Liver (tissue), 9 donors: ENCODE data around the gene SCNN1B. TPM values are rescaled to one million over a fixed set of nuclear protein-coding genes. Genes with fewer than 3 reads are reported as not detected.

Source experiments
- DNase-seq: peaks from one replicate; pipeline ENCODE4 v3.0.0-alpha.2; 2017; ENCODE audit warnings: low spot score
- H3K27ac ChIP-seq, 2 donors: one replicate each; pipeline ENCODE4 v1.7.0; 2013; ENCODE audit warnings: inconsistent platforms in 2 of 2, low read length in 2 of 2, control low read depth in 1 of 2, low read depth in 1 of 2, mild to moderate bottlenecking in 1 of 2
- H3K27me3 ChIP-seq, 4 donors: one replicate each; pipeline versions ENCODE4 v1.6.1 to v1.7.0; 2013; ENCODE audit warnings: low read length in 3 of 4, inconsistent platforms in 1 of 4, mild to moderate bottlenecking in 1 of 4, moderate library complexity in 1 of 4; ENCODE audit not compliant: control insufficient read depth in 4 of 4, insufficient read depth in 4 of 4
- H3K36me3 ChIP-seq, 4 donors: one replicate each; pipeline versions ENCODE4 v1.6.1 to v1.7.0; 2013; ENCODE audit warnings: low read length in 3 of 4, mild to moderate bottlenecking in 3 of 4, low read depth in 1 of 4, moderate library complexity in 1 of 4; ENCODE audit not compliant: control insufficient read depth in 4 of 4, insufficient read depth in 3 of 4
- H3K4me1 ChIP-seq, 4 donors: one replicate each; pipeline versions ENCODE4 v1.6.1 to v1.7.0; 2013; ENCODE audit warnings: low read length in 3 of 4, mild to moderate bottlenecking in 3 of 4, moderate library complexity in 1 of 4; ENCODE audit not compliant: control insufficient read depth in 4 of 4, insufficient read depth in 4 of 4
- H3K4me3 ChIP-seq, 3 donors: one replicate each; pipeline versions ENCODE4 v1.6.1 to v1.7.0; 2013; ENCODE audit warnings: low read length in 3 of 3, control low read depth in 1 of 3, low read depth in 1 of 3, mild to moderate bottlenecking in 1 of 3
- H3K9ac ChIP-seq, 2 donors: one replicate each; pipeline ENCODE4 v1.7.0; 2013; ENCODE audit warnings: low read length in 2 of 2, mild to moderate bottlenecking in 2 of 2, moderate library complexity in 2 of 2, control low read depth in 1 of 2, low read depth in 1 of 2
- H3K9me3 ChIP-seq, 4 donors: one replicate each; pipeline versions ENCODE4 v1.6.1 to v1.7.0; 2013; ENCODE audit warnings: low read length in 3 of 4; ENCODE audit not compliant: control insufficient read depth in 4 of 4
- EGR1 ChIP-seq, 2 donors: IDR thresholded peaks; 2 replicates each; pipeline ENCODE4 v1.6.1; 2016 to 2018; ENCODE audit warnings: antibody characterized with exemption in 2 of 2, low read depth in 2 of 2
- FOXA1 ChIP-seq: IDR thresholded peaks from 2 replicates; pipeline ENCODE4 v1.6.1; 2016; ENCODE audit warnings: antibody characterized with exemption
- GABPA ChIP-seq, 2 donors: IDR thresholded peaks in 1 of 2; conservative IDR thresholded peaks in 1 of 2; 2 replicates each; pipeline ENCODE4 v1.6.1; 2016; ENCODE audit warnings: antibody characterized with exemption in 2 of 2, mild to moderate bottlenecking in 1 of 2, moderate library complexity in 1 of 2
- HNF4A ChIP-seq, 2 donors: conservative IDR thresholded peaks; 2 replicates each; pipeline ENCODE4 v1.6.1; 2016; ENCODE audit warnings: antibody characterized with exemption in 2 of 2, mild to moderate bottlenecking in 2 of 2
- HNF4G ChIP-seq: IDR thresholded peaks from 2 replicates; pipeline ENCODE4 v1.6.1; 2016; ENCODE audit warnings: antibody characterized with exemption
- JUND ChIP-seq, 2 donors: IDR thresholded peaks; 2 replicates each; pipeline ENCODE4 v1.6.1; 2016; ENCODE audit warnings: antibody characterized with exemption in 2 of 2
- NR2F2 ChIP-seq: IDR thresholded peaks from 2 replicates; pipeline ENCODE4 v1.6.1; 2016; ENCODE audit warnings: antibody characterized with exemption
- RAD21 ChIP-seq, 2 donors: IDR thresholded peaks; 2 replicates each; pipeline ENCODE4 v1.6.1; 2016; ENCODE audit warnings: antibody characterized with exemption in 2 of 2, mild to moderate bottlenecking in 2 of 2
- RXRA ChIP-seq, 2 donors: IDR thresholded peaks; 2 replicates each; pipeline ENCODE4 v1.6.1; 2017 to 2018; ENCODE audit warnings: antibody characterized with exemption in 2 of 2, mild to moderate bottlenecking in 1 of 2
- SP1 ChIP-seq: IDR thresholded peaks from 2 replicates; pipeline ENCODE4 v1.6.1; 2018; ENCODE audit warnings: antibody characterized with exemption, mild to moderate bottlenecking
- TAF1 ChIP-seq: conservative IDR thresholded peaks from 2 replicates; pipeline ENCODE4 v1.6.1; 2016; ENCODE audit warnings: antibody characterized with exemption, mild to moderate bottlenecking
- YY1 ChIP-seq: IDR thresholded peaks from 2 replicates; pipeline ENCODE4 v1.6.1; 2016; ENCODE audit warnings: antibody characterized with exemption, mild to moderate bottlenecking
- WGBS: extraction: QIAGEN DNeasy Blood & Tissue Kit; methylation state at CpG from one replicate; pipeline ENCODE4 v1.1.7; 2013; 5-methylcytosine and 5-hydroxymethylcytosine counted together
- polyA plus RNA-seq, 2 donors: library from polyadenylated mRNA; stranded (reverse) in 1 of 2; unstranded in 1 of 2; fragments of 200-250 nt in 1 of 2; fragments of >200 nt in 1 of 2; fragmentation: Nextera tagmentation in 1 of 2; extraction: Ambion mirVana in 1 of 2; gene quantifications; one replicate each; pipeline versions ENCODE4 v1.2.1 to v1.2.3, GENCODE V29; 2013 to 2015
- total RNA-seq, 2 donors: library from RNA; depleted of rRNA; stranded (reverse); fragments of >200 nt; gene quantifications; one replicate each; pipeline ENCODE4 v1.2.3, GENCODE V29; 2014
- TF ChIP-seq, protein P1 (sequence below): fragments of 150-350 bp; IDR thresholded peaks from 2 replicates; pipeline ENCODE4 v1.5.1; 2017; ENCODE audit warnings: improper control_type of control experiment, low read depth, low read length; ENCODE audit not compliant: missing input control
- TF ChIP-seq, protein P2 (sequence below): IDR thresholded peaks from 2 replicates; pipeline ENCODE4 v1.6.1; 2016; ENCODE audit warnings: antibody characterized with exemption
- TF ChIP-seq, protein P3 (sequence below): IDR thresholded peaks from 2 replicates; pipeline ENCODE4 v1.6.1; 2016; ENCODE audit warnings: antibody characterized with exemption, mild to moderate bottlenecking
- donor health status: healthy.
- donor health status: healthy.
- donor health status: healthy.
- donor health status: healthy.
- donor health status: healthy.

The SCNN1B gene
- total and polyA plus RNA-seq, 4 donors, result 0.08 to 0.17 (median 0.14) TPM; not detected in 1

DNA sequence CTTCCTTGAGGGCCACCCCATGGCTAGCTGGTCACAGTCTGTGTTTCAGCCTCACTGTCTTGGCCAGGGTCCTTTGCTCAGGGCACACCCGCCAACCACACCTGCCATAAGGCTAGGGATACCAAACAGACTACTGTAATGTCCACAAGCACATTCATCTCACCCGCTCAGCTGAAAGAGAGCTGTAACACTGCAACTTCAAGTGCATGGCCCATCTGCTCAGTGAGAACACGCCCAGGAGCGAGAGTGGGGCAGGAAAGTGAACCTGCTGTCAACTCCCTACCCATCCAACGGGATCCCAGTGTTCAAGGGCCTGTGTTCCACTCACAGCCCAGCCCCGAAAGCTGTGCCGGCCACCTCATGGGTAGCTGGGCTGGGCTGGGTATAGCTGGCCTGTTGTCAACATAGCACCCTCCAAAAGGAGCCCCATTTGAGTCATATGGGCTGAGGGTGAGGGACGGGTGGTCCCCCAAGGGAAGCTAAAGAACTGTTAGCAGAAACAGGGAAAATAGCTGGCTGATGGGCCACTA lies 55.7 kb downstream of the SCNN1B start:
- no peak for TF ChIP-seq RXRA (IDR thresholded peaks at IDR 0.05)
- no peak for TF ChIP-seq RAD21 (IDR thresholded peaks at IDR 0.05)
- TF ChIP-seq, protein P1, sequence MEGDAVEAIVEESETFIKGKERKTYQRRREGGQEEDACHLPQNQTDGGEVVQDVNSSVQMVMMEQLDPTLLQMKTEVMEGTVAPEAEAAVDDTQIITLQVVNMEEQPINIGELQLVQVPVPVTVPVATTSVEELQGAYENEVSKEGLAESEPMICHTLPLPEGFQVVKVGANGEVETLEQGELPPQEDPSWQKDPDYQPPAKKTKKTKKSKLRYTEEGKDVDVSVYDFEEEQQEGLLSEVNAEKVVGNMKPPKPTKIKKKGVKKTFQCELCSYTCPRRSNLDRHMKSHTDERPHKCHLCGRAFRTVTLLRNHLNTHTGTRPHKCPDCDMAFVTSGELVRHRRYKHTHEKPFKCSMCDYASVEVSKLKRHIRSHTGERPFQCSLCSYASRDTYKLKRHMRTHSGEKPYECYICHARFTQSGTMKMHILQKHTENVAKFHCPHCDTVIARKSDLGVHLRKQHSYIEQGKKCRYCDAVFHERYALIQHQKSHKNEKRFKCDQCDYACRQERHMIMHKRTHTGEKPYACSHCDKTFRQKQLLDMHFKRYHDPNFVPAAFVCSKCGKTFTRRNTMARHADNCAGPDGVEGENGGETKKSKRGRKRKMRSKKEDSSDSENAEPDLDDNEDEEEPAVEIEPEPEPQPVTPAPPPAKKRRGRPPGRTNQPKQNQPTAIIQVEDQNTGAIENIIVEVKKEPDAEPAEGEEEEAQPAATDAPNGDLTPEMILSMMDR, result no peak
- TF ChIP-seq SP1, result no peak
- no peak for TF ChIP-seq YY1
- TF ChIP-seq GABPA (IDR thresholded peaks at IDR 0.05 in 1 of 2, conservative IDR thresholded peaks at IDR 0.05 in 1 of 2), result no peak
- TF ChIP-seq TAF1, result no peak
- no peak for TF ChIP-seq EGR1 (IDR thresholded peaks at IDR 0.05; ENCODE audit: low read depth in 2 of 2)
- TF ChIP-seq, protein P2, sequence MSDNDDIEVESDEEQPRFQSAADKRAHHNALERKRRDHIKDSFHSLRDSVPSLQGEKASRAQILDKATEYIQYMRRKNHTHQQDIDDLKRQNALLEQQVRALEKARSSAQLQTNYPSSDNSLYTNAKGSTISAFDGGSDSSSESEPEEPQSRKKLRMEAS, result no peak
- TF ChIP-seq FOXA1, result no peak
- Histone ChIP-seq H3K4me1 (no peaks in the 10 kb centered on the region), H3K36me3 (no peaks in the 10 kb centered on the region), H3K9me3 (no peaks in the 10 kb centered on the region), H3K27ac (no peak overlapping the region), H3K27me3 (peaks cover 0 to 2% (median 0%) of the 10 kb centered on the region in 4 donors), H3K4me3 (no peak overlapping the region), H3K9ac (no peak overlapping the region)
- 84% methylated on average over 8 of the region's 8 CpGs for WGBS
- DNase-seq, result no peak

DNA sequence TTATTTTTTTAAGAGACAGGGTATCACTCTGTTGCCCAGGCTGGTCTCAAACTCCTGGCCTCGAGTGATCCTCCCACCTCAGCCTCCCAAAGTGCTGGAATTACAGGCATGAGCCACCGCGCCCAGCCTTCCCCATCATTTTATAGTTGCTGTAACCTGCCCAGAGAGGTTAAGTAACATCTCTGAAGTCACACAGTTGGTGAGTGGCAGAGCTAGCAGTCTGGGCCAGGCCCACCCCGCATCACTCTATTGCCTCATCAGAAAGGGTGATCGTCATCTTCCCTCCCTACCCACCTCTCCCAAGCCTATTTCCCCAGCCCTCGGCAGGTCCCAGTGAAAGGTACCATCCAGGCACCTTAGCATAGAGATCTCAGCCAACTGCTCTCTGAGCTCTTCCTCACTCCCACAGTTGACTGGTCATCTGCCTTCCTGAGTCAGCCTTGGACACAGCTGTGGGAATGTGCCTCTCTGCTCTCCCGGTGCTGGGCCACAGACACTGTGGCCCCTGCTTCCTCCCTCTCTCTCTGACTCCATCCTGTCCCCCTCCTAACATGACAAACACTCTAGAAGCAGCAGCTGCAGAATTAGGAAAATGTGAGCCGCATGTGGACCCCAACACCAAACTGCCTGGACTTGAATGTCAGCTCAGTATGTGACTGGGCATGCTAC lies 57.1 kb downstream of the SCNN1B start:
- Histone ChIP-seq H3K4me1 (no peaks in the 10 kb centered on the region), H3K36me3 (no peaks in the 10 kb centered on the region), H3K27ac (no peak overlapping the region), H3K9ac (no peak overlapping the region), H3K9me3 (no peaks in the 10 kb centered on the region), H3K27me3 (peaks cover 0 to 2% (median 0%) of the 10 kb centered on the region in 4 donors), H3K4me3 (no peak overlapping the region)
- WGBS, result 72% methylated on average over 8 of the region's 8 CpGs
- DNase-seq, result no peak
- TF ChIP-seq TAF1 (no peak), HNF4A (conservative IDR thresholded peaks at IDR 0.05) (no peak), RXRA (IDR thresholded peaks at IDR 0.05) (no peak), HNF4G (no peak), JUND (IDR thresholded peaks at IDR 0.05) (no peak), NR2F2 (no peak), GABPA (IDR thresholded peaks at IDR 0.05 in 1 of 2, conservative IDR thresholded peaks at IDR 0.05 in 1 of 2) (no peak), RAD21 (IDR thresholded peaks at IDR 0.05) (no peak)
- TF ChIP-seq, protein P1, result no peak
- TF ChIP-seq, protein P3, sequence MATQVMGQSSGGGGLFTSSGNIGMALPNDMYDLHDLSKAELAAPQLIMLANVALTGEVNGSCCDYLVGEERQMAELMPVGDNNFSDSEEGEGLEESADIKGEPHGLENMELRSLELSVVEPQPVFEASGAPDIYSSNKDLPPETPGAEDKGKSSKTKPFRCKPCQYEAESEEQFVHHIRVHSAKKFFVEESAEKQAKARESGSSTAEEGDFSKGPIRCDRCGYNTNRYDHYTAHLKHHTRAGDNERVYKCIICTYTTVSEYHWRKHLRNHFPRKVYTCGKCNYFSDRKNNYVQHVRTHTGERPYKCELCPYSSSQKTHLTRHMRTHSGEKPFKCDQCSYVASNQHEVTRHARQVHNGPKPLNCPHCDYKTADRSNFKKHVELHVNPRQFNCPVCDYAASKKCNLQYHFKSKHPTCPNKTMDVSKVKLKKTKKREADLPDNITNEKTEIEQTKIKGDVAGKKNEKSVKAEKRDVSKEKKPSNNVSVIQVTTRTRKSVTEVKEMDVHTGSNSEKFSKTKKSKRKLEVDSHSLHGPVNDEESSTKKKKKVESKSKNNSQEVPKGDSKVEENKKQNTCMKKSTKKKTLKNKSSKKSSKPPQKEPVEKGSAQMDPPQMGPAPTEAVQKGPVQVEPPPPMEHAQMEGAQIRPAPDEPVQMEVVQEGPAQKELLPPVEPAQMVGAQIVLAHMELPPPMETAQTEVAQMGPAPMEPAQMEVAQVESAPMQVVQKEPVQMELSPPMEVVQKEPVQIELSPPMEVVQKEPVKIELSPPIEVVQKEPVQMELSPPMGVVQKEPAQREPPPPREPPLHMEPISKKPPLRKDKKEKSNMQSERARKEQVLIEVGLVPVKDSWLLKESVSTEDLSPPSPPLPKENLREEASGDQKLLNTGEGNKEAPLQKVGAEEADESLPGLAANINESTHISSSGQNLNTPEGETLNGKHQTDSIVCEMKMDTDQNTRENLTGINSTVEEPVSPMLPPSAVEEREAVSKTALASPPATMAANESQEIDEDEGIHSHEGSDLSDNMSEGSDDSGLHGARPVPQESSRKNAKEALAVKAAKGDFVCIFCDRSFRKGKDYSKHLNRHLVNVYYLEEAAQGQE, result no peak
